Measurements from ENCODE around the gene ZBTB44.

The ZBTB44 gene

GRCh38 chr11:130314184-130314749 is 450 bp downstream of the ZBTB44 start:
- peak; percentile 52 for FAIRE-seq
- peak; percentile 60 for DNase-seq (ENCODE audit: insufficient read length, low spot score)
- TF ChIP-seq POLR2AphosphoS5 (IDR thresholded peaks at IDR 0.05; ENCODE audit: low read depth, low read length), result no peak
- no peak for TF ChIP-seq TAF1 (IDR thresholded peaks at IDR 0.05; ENCODE audit: low read depth, low read length)
- TF ChIP-seq SPI1 (IDR thresholded peaks at IDR 0.05; ENCODE audit: low read depth, low read length), result no peak
- no peak for TF ChIP-seq PAX5 (IDR thresholded peaks at IDR 0.05; ENCODE audit: insufficient read depth, low read length, severe bottlenecking)
- no peak for TF ChIP-seq POU2F2 (IDR thresholded peaks at IDR 0.05; ENCODE audit: low read depth, low read length)
- TF ChIP-seq POLR2A (IDR thresholded peaks at IDR 0.05; ENCODE audit: low read depth, low read length), result no peak

GRCh38 chr11:130313383-130314183 is 1.1 kb downstream of the ZBTB44 start:
- TF ChIP-seq POLR2A (IDR thresholded peaks at IDR 0.05; ENCODE audit: low read depth, low read length), result no peak
- TF ChIP-seq TAF1 (IDR thresholded peaks at IDR 0.05; ENCODE audit: low read depth, low read length), result no peak
- TF ChIP-seq SPI1 (IDR thresholded peaks at IDR 0.05; ENCODE audit: low read depth, low read length), result no peak
- no peak for TF ChIP-seq POLR2AphosphoS5 (IDR thresholded peaks at IDR 0.05; ENCODE audit: low read depth, low read length)
- no peak for TF ChIP-seq PAX5 (IDR thresholded peaks at IDR 0.05; ENCODE audit: insufficient read depth, low read length, severe bottlenecking)
- no peak for TF ChIP-seq POU2F2 (IDR thresholded peaks at IDR 0.05; ENCODE audit: low read depth, low read length)
- no peak for FAIRE-seq
- no peak for DNase-seq (ENCODE audit: insufficient read length, low spot score)

GRCh38 chr11:130312046-130312445 is 2.7 kb downstream of the ZBTB44 start:
- TF ChIP-seq POLR2AphosphoS5 (IDR thresholded peaks at IDR 0.05; ENCODE audit: low read depth, low read length), result no peak
- no peak for TF ChIP-seq POLR2A (IDR thresholded peaks at IDR 0.05; ENCODE audit: low read depth, low read length)
- no peak for TF ChIP-seq TAF1 (IDR thresholded peaks at IDR 0.05; ENCODE audit: low read depth, low read length)
- no peak for TF ChIP-seq PAX5 (IDR thresholded peaks at IDR 0.05; ENCODE audit: insufficient read depth, low read length, severe bottlenecking)
- no peak for TF ChIP-seq POU2F2 (IDR thresholded peaks at IDR 0.05; ENCODE audit: low read depth, low read length)
- TF ChIP-seq SPI1 (IDR thresholded peaks at IDR 0.05; ENCODE audit: low read depth, low read length), result no peak
- DNase-seq (ENCODE audit: insufficient read length, low spot score), result no peak
- no peak for FAIRE-seq

- TF ChIP-seq POLR2A (IDR thresholded peaks at IDR 0.05; ENCODE audit: low read depth, low read length) (no peak), TAF1 (IDR thresholded peaks at IDR 0.05; ENCODE audit: low read depth, low read length) (no peak), PAX5 (IDR thresholded peaks at IDR 0.05; ENCODE audit: insufficient read depth, low read length, severe bottlenecking) (no peak), POLR2AphosphoS5 (IDR thresholded peaks at IDR 0.05; ENCODE audit: low read depth, low read length) (no peak), POU2F2 (IDR thresholded peaks at IDR 0.05; ENCODE audit: low read depth, low read length) (no peak), SPI1 (IDR thresholded peaks at IDR 0.05; ENCODE audit: low read depth, low read length) (no peak)
- FAIRE-seq (no peak), DNase-seq (ENCODE audit: insufficient read length, low spot score) (no peak)
Observed at GRCh38 chr11:130310622-130311021, 4.1 kb downstream of the ZBTB44 start.

- FAIRE-seq (no peak), DNase-seq (ENCODE audit: insufficient read length, low spot score) (no peak)
- TF ChIP-seq POLR2A (IDR thresholded peaks at IDR 0.05; ENCODE audit: low read depth, low read length), result no peak
- no peak for TF ChIP-seq POLR2AphosphoS5 (IDR thresholded peaks at IDR 0.05; ENCODE audit: low read depth, low read length)
- no peak for TF ChIP-seq TAF1 (IDR thresholded peaks at IDR 0.05; ENCODE audit: low read depth, low read length)
- no peak for TF ChIP-seq PAX5 (IDR thresholded peaks at IDR 0.05; ENCODE audit: insufficient read depth, low read length, severe bottlenecking)
- TF ChIP-seq POU2F2 (IDR thresholded peaks at IDR 0.05; ENCODE audit: low read depth, low read length), result no peak
- no peak for TF ChIP-seq SPI1 (IDR thresholded peaks at IDR 0.05; ENCODE audit: low read depth, low read length)
Observed at GRCh38 chr11:130308886-130309285, 5.8 kb downstream of the ZBTB44 start.

GRCh38 chr11:130308059-130308458 is 6.7 kb downstream of the ZBTB44 start:
- no peak for TF ChIP-seq TAF1 (IDR thresholded peaks at IDR 0.05; ENCODE audit: low read depth, low read length)
- TF ChIP-seq POLR2AphosphoS5 (IDR thresholded peaks at IDR 0.05; ENCODE audit: low read depth, low read length), result no peak
- TF ChIP-seq SPI1 (IDR thresholded peaks at IDR 0.05; ENCODE audit: low read depth, low read length), result no peak
- no peak for TF ChIP-seq PAX5 (IDR thresholded peaks at IDR 0.05; ENCODE audit: insufficient read depth, low read length, severe bottlenecking)
- TF ChIP-seq POLR2A (IDR thresholded peaks at IDR 0.05; ENCODE audit: low read depth, low read length), result no peak
- no peak for TF ChIP-seq POU2F2 (IDR thresholded peaks at IDR 0.05; ENCODE audit: low read depth, low read length)
- FAIRE-seq (no peak), DNase-seq (ENCODE audit: insufficient read length, low spot score) (no peak)

- no peak for DNase-seq (ENCODE audit: insufficient read length, low spot score)
- TF ChIP-seq POLR2AphosphoS5 (IDR thresholded peaks at IDR 0.05; ENCODE audit: low read depth, low read length) (no peak), POU2F2 (IDR thresholded peaks at IDR 0.05; ENCODE audit: low read depth, low read length) (no peak), SPI1 (IDR thresholded peaks at IDR 0.05; ENCODE audit: low read depth, low read length) (no peak), TAF1 (IDR thresholded peaks at IDR 0.05; ENCODE audit: low read depth, low read length) (no peak), POLR2A (IDR thresholded peaks at IDR 0.05; ENCODE audit: low read depth, low read length) (no peak), PAX5 (IDR thresholded peaks at IDR 0.05; ENCODE audit: insufficient read depth, low read length, severe bottlenecking) (no peak)
- no peak for FAIRE-seq
Observed at GRCh38 chr11:130304651-130305050, 10.1 kb downstream of the ZBTB44 start.

- no peak for DNase-seq (ENCODE audit: insufficient read length, low spot score)
- FAIRE-seq, result no peak
Observed at GRCh38 chr11:130301002-130301401, 13.7 kb downstream of the ZBTB44 start.

GRCh38 chr11:130300567-130300966 is 14.2 kb downstream of the ZBTB44 start:
- TF ChIP-seq POLR2AphosphoS5 (IDR thresholded peaks at IDR 0.05; ENCODE audit: low read depth, low read length) (no peak), SPI1 (IDR thresholded peaks at IDR 0.05; ENCODE audit: low read depth, low read length) (peak; percentile 77)
- FAIRE-seq, result peak; percentile 40
- DNase-seq (ENCODE audit: insufficient read length, low spot score), result no peak

More at GRCh38 chr11:130301002-130301401, 13.7 kb downstream of the ZBTB44 start:
- TF ChIP-seq TAF1 (IDR thresholded peaks at IDR 0.05; ENCODE audit: low read depth, low read length) (no peak), PAX5 (IDR thresholded peaks at IDR 0.05; ENCODE audit: insufficient read depth, low read length, severe bottlenecking) (no peak), POLR2A (IDR thresholded peaks at IDR 0.05; ENCODE audit: low read depth, low read length) (no peak), SPI1 (IDR thresholded peaks at IDR 0.05; ENCODE audit: low read depth, low read length) (no peak), POU2F2 (IDR thresholded peaks at IDR 0.05; ENCODE audit: low read depth, low read length) (no peak), POLR2AphosphoS5 (IDR thresholded peaks at IDR 0.05; ENCODE audit: low read depth, low read length) (no peak)

Data from GM12891 (cell line).